A673 (cell line): Measurements from ENCODE around the gene SHISA8.

Source experiments
- EZH2 ChIP-seq: fragments of 200-600 bp; sonication (generic); IDR thresholded peaks from 2 replicates; pipeline ENCODE4 v1.6.1; 2017; ENCODE audit warnings: borderline replicate concordance, low read depth, mild to moderate bottlenecking, mixed read lengths, antibody characterized with exemption, low read length; ENCODE audit not compliant: poor library complexity, severe bottlenecking
- TF ChIP-seq, protein P1 (sequence below): fragments of 300-800, 200-600 bp; sonication (generic); conservative IDR thresholded peaks from 2 replicates; pipeline ENCODE4 v1.5.1; 2017; ENCODE audit warnings: low read depth, mild to moderate bottlenecking, antibody characterized with exemption, low read length, moderate library complexity, mixed read lengths

DNA sequence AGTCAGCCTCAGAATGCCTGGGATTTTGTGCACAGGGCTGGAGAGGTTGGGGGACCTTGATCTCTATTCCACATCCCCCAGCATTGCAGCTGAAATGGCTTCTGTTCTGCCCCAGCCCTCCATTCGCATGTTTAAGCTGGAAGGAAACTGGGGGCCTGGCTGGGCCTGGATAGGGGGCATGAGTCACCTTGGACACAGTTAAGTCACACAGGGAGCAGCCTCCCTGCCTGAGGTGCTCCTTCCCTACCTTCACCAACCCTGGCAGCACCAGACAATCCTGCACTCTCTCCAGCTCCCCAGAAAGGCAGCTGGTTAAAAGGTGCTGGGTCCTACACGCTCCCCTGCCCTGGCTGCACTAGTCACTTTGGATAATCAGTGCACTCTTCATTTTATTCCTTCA, 37.8 kb upstream of the SHISA8 start:
- TF ChIP-seq, protein P1, sequence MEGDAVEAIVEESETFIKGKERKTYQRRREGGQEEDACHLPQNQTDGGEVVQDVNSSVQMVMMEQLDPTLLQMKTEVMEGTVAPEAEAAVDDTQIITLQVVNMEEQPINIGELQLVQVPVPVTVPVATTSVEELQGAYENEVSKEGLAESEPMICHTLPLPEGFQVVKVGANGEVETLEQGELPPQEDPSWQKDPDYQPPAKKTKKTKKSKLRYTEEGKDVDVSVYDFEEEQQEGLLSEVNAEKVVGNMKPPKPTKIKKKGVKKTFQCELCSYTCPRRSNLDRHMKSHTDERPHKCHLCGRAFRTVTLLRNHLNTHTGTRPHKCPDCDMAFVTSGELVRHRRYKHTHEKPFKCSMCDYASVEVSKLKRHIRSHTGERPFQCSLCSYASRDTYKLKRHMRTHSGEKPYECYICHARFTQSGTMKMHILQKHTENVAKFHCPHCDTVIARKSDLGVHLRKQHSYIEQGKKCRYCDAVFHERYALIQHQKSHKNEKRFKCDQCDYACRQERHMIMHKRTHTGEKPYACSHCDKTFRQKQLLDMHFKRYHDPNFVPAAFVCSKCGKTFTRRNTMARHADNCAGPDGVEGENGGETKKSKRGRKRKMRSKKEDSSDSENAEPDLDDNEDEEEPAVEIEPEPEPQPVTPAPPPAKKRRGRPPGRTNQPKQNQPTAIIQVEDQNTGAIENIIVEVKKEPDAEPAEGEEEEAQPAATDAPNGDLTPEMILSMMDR, result no peak
- no peak for TF ChIP-seq EZH2
